GM18867 (cell line): Measurements from ENCODE around the gene SACS.
A peak's percentile ranks its signal among the peaks of the same experiment; 100 is the strongest.
"Not testable (repeated sequence)": the region's sequence is repeated elsewhere in the genome, so short reads cannot be mapped to it uniquely, and the experiment has no call there.

Source experiments
- ATAC-seq: cut with Tn5 transposase; IDR thresholded peaks from one replicate; pipeline ENCODE4 v1.9.1; 2021; ENCODE audit warnings: mild to moderate bottlenecking, moderate library complexity; ENCODE audit not compliant: unreplicated experiment

SACS gene

GRCh38 chr13:23418776-23419683 is 14.5 kb downstream of the SACS start:
- ATAC-seq = no peak

DNA sequence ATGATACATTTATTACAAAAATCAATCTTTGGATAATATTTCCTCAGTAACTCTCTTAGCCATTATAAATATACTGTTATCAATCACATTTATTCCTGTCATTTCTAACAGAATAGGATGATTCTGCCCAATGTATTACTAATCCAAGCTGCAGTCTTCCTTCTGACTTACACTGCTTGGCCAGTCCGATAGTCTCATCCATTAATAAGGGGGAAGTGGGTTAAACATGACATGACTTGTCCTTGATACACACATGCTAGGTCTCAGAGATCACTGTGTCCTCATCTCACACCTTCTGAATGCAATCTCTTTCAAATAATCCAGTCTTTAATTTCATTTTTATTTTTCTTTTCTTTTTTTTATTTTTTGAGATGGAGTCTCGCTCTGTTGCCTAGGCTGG is 18.8 kb downstream of the SACS start:
- ATAC-seq = no peak

DNA sequence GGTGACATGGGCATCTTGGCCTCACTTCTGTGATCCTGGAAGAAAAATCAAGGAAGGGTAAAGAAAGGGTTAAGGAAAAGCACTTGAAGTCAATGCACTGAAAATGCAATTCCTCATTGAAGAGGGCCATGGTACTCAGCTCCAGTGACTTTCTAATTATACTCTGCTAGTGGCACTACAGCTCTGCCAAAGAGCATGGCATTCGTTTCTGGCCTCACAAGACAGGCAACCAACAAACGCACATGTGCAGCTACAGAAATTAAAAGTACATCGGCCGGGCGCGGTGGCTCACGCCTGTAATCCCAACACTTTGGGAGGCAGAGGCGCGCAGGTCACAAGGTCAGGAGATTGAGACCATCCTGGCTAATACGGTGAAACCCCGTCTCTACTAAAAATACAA is 21.8 kb downstream of the SACS start:
- ATAC-seq = no peak

GRCh38 chr13:23411220-23411619 is 22.3 kb downstream of the SACS start:
- no peak for ATAC-seq

DNA sequence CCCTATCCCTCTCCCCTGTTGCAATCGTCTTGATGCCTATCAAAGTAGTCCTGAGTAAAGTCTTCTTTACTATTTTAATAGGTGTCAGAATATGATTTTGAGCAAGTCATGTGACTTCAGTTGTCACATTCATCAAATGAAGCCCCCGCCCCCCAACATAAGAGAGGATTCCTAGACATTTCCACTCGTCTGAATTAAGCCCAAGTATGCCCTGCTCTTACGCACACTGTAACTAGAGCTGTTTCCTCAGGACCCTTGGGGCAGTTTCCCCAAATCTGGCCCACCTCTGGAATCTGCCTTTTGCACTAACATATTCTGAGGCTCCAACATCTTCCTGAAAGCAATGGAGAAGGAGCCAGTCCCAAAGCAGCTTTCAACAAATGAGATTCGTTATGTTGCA is 25.5 kb downstream of the SACS start:
- no peak for ATAC-seq

DNA sequence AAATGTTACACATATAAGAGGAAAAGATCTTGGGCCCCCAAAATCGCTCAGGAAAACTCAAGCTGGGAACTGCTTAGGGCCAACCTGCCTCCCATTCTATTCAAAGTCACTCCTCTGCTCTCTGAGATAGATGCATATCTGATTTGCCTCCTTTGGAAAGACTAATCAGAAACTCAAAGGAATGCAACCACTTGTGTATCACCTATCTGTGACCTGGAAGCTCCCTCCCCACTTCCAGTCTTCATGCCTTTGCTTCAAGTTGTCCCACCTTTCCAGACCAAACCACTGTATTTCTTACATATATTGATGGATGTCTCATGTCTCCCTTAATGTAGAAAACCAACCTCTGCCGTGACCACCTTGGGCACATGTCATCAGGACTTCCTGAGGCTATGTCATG is 32.3 kb downstream of the SACS start:
- ATAC-seq = not testable (repeated sequence)

- ATAC-seq = no peak
Observed at GRCh38 chr13:23399347-23399746, 34.2 kb downstream of the SACS start.

- ATAC-seq = no peak
Observed at GRCh38 chr13:23394821-23395220, 38.7 kb downstream of the SACS start.

- ATAC-seq = no peak
Observed at GRCh38 chr13:23392925-23393645, 40.4 kb downstream of the SACS start.

- ATAC-seq = no peak
Observed at GRCh38 chr13:23392313-23392712, 41.2 kb downstream of the SACS start.

DNA sequence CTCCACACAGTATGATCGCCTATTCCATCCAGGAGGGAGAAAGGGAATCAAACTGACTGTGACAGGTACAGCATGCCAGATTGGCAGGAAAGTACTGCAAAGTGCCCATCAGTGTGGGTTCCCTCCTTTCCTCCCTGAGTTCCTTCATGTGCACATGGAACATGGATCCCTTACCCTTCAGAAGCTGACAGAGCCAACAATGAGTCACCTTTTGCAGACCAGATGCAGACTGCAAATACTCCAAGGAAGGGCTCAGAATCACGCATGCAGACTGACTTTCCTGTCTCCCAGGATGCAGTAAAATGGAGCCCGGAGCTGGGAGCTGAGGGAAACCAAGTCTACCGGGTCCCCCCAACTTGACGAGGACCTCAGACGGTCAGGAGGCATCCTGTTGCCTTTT is 41.8 kb downstream of the SACS start:
- no peak for ATAC-seq

DNA sequence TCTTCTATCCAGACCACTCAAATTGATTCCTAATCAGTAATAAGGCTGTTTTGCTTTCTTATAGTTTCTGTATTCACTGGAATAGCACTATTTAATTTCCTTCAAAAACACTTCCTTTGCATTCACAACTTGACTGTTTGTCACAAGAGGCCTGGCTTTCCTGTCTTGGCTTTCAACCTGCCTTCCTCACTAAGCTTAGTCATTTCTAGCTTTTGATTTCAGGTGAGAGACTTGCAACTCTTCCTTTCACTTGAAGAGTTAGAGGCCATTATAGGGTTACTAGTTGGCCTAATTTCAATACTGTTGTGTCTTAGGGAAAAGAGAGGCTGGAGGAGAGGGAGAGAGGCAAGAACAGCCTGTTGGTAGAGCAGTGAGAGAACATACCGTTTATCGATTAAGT is 47.0 kb downstream of the SACS start:
- peak; percentile 78 for ATAC-seq

- ATAC-seq = no peak
Observed at GRCh38 chr13:23385931-23386330, 47.6 kb downstream of the SACS start.

DNA sequence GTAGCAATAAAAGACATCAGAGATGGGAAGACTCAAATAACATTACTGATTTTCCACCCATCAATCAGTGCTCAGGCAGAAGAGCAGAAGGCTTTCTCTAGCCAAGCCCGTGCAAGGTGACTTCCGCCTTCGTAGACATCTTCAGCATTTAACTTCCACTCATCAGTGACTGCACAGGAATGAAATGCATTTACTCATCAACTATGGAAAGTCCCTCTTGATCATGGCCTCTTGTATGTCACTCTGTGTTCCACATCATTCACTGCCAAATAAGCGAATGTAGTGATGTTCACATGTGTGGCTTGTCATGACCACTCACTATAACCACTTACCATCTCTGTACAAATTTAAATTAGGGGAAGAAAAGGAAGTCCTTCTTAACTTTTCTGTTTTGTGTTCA is 49.4 kb downstream of the SACS start:
- ATAC-seq = peak; percentile 75

GRCh38 chr13:23383151-23383550 is 50.4 kb downstream of the SACS start:
- no peak for ATAC-seq

DNA sequence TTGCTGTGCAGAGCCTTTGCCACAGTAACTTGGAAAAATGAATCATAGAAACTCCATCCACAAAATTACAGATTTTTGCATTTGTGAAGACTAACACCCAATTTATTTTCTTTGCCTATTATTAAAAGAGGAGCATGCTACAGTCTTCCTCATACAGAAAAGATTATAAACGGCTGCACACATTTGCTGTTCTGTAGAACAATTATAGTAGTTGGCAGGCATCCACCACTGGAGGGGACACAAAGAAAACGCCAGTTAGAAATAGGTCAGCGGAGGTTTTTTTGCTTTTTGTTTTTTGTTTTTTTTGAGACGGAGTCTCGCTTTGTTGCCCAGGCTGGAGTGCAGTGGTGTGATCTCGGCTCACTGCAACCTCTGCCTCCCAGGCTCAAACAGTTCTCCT is 51.6 kb downstream of the SACS start:
- ATAC-seq = no peak

GRCh38 chr13:23380534-23380933 is 53.0 kb downstream of the SACS start:
- no peak for ATAC-seq

- ATAC-seq = peak; percentile 24
Observed at GRCh38 chr13:23377983-23378632, 55.4 kb downstream of the SACS start.

DNA sequence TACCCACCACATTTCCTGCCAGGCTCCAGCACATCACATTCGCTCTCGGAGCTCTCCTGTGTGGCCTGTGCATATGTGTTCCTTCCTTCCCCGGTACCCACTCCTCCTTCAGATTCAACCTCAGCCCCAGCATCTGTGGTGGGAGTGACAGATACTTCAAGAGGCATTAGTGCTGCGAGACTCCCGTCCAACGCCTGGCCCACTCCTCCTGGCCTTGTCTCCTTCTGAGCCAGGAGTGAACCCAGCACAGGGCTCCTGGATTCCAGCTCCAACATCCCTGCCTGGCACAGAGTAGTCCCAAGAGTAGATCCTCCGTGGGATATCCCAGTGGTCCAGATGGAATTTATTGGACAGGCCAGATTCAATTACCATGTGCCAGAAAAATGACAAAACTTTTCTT is 55.9 kb downstream of the SACS start:
- ATAC-seq = no peak

DNA sequence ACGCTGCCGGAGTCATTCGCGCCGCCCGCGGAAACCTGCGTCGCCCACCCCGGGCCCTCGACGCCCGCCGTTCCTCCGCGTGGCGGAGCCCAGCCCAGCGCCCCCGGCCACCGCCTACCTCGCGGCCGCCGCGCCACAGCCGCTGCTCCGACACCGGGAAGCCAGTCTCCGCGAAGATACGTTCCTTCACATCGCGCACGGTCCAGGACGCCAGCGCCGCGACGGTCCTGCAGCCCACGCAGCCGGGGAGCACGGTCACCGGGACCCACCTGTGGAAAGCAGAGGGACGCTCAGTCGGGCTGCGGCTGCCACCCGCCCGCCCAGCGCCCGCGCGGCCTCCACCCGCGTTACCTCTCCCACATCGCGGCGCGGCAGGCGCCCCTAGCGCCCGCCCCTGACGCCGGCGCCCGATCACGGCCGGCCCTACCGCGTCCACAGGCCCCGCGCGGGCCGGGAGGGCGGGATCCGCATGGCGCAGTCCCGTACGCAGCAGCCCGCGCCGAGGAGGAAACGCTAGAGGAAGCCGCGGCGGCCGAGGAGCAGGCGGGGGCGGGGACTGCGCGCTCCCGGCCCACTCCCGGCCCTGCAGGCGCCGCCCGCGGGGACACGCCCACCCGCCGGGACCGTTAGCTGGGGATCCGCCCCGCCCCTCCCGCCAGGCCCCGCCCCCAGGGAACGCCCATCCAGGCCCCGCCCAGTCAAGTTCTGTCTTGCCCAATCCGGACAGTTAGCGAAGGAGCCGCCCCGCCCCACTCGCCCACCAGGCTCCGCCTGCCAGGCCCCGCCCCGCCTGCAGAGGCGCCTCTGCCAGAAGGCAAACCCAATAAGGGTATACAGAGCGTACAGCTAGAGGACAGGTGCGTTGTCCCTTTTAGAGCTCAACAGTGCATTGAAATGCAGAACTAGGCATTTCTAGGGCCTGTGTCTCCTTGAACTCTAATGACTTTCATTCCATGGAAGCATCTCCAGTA is 58.2 kb downstream of the SACS start:
- peak; percentile 82 for ATAC-seq
